Measurements from ENCODE around the gene SERINC5. TPM values are rescaled to one million over a fixed set of nuclear protein-coding genes. Genes with fewer than 3 reads are reported as not detected.
"Not testable (repeated sequence)": the region's sequence is repeated elsewhere in the genome, so short reads cannot be mapped to it uniquely, and the experiment has no call there.

SERINC5 gene
- 3.1 and 6.0 TPM in 2 replicates for total RNA-seq (2014; rRNA removed; shearing (Covaris generic))

DNA sequence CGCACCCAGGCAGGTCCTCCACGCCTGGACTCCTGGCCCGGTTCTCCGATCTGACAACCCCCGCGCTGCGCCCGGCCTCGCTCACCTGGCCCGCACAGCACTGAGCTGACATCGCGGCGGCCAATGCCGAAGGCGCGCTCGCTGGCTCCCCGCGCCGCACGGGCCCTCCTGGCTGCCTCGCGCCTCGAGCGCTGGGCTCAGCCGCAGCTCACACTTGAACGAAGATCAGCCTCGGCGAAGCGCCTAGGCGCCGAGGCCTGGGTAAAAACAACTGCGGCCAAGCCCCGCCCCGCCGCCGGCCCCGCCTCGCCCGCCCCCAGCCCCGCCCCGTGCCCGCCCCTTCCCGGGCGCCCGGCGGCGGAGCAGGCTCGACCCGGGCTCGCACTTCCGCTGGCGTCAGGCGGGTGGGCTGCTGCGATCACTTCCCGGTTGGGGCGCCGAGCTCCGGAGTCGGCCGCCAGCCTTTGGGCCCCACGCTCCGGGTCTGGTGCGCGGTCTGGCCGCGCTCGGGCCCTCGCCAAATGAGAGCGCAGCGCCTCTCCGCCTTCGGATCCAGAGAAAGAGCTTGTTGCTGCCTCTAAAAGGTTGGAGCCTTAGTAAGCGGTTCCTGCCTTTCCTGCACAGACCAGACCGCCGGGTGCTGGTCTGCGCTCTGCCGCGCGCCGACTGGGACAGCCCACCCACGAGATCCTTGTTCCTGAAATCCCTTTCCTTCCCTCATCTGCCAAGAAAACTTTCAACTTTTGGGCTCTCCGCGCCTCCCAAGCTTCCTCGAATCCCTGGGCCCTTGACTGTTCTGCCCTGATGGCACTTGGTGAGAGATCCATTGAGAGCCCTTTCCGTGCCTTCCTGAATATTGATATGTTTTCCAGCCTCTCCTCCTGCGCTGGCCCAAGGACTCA is at the start of gene SERINC5:
TSS of gene SERINC5 (minus strand) at position 238 of the 902 bp plus-strand sequence. CDS start at position 112, 126 bp downstream.
- in situ Hi-C loops (cut with HindIII; ENCODE audit: low sequenced_read_pairs) = no loop called here
- DNase-seq (ENCODE audit: low spot score) = peak; percentile 78

DNA sequence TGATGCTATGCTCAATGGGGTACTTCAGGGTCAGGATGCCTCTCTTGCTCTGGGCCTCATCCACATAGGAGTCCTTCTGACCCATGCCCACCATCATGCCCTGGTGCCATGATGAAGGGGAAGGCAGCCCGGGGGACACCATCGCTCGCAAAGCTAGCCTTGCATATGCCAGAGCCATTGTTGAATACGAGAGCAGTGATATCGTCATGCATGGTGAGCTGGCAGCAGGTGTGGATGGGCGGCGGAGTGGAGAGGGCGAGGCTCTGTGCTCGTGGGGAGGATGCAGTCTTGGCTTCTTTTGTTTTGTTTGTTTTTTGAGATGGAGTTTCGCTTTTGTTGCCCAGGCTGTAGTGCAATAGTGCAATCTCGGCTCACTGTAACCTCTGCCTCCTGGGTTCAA is 46.8 kb upstream of the SERINC5 start:
- in situ Hi-C loops (cut with HindIII; ENCODE audit: low sequenced_read_pairs) = no loop called here
- no peak for DNase-seq (ENCODE audit: low spot score)

DNA sequence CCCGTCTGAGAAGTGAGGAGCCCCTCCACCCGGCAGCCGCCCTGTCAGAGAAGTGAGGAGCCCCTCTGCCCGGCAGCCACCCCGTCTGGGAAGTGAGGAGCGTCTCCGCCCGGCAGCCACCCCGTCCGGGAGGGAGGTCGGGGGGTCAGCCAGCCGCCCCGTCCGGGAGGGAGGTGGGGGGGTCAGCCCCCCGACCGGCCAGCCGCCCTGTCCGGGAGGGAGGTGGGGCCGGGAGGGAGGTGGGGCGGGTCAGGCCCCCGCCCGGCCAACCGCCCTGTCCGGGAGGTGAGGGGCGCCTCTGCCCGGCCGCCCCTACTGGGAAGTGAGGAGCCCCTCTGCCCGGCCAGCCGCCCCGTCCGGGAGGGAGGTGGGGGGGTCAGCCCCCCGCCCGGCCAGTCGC is 45.5 kb upstream of the SERINC5 start:
- in situ Hi-C loops (cut with HindIII; ENCODE audit: low sequenced_read_pairs); DNase-seq (ENCODE audit: low spot score): not testable (repeated sequence)

DNA sequence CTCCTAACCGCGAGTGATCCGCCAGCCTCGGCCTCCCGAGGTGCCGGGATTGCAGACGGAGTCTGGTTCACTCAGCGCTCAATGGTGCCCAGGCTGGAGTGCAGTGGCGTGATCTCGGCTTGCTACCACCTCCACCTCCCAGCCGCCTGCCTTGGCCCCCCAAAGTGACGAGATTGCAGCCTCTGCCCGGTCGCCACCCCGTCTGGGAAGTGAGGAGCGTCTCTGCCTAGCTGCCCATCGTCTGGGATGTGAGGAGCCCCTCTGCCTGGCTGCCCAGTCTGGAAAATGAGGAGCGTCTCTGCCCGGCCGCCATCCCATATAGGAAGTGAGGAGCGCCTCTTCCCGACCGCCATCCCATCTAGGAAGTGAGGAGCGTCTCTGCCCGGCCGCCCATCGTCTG is 44.9 kb upstream of the SERINC5 start:
- DNase-seq (ENCODE audit: low spot score); in situ Hi-C loops (cut with HindIII; ENCODE audit: low sequenced_read_pairs): not testable (repeated sequence)

DNA sequence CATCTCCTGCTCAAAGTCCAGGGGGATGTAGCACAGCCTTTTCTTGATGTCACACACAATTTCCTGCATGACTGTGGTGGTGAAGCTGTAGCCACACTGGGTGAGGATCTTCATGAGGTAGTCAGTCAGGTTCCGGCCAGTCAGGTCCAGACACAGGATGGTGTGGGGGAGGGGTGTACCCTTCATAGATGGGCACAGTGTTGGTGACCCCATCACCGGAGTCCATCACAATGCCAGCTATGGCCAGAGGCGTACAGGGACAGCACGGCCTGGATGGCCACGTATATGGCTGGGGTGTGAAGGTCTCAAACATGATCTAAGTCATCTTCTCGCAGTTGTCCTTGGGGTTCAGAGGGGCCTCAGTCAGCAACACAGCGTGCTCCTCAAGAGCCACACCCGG is 44.3 kb upstream of the SERINC5 start:
- in situ Hi-C loops (cut with HindIII; ENCODE audit: low sequenced_read_pairs) = no loop called here

DNA sequence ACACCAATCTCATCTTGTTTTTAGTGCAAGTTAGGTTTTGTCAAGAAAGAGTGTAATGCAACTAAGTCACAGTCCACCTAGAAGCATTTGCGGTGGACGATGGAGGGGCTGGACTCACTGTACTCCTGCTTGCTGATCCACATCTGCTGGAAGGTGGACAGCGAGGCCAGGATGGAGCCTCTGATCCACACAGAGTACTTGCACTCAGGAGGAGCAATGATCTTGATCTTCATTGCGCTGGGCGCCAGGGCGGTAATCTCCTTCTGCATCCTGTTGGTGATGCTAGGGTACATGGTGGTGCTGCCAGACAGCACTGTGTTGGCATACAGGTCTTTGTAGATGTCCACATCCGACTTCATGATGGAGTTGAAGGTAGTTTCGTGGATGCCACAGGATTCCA is 43.8 kb upstream of the SERINC5 start:
- no peak for DNase-seq (ENCODE audit: low spot score)
- in situ Hi-C loops (cut with HindIII; ENCODE audit: low sequenced_read_pairs) = no loop called here

More for the DNA sequence above, 44.3 kb upstream of the SERINC5 start:
- no peak for DNase-seq (ENCODE audit: low spot score)

DNA sequence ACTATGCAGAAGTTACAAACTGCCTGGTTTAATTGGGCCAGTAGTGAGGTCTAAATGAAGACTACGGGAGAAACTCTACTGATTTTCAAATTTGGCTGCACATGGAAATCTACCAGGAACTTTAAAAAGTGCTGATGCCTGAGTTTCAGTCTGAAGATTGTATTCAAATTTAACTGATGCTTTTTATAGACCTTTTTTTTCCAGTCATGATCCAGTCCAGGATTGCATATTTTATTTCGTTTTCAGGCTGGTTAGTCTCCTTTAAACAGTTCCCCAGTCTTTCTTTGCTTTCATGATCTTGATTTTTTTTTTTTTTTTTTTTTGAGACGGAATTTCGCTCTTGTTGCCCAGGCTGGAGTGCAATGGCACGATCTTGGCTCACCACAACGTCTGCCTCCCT is 40.3 kb upstream of the SERINC5 start:
- in situ Hi-C loops (cut with HindIII; ENCODE audit: low sequenced_read_pairs) = no loop called here
- DNase-seq (ENCODE audit: low spot score) = no peak

DNA sequence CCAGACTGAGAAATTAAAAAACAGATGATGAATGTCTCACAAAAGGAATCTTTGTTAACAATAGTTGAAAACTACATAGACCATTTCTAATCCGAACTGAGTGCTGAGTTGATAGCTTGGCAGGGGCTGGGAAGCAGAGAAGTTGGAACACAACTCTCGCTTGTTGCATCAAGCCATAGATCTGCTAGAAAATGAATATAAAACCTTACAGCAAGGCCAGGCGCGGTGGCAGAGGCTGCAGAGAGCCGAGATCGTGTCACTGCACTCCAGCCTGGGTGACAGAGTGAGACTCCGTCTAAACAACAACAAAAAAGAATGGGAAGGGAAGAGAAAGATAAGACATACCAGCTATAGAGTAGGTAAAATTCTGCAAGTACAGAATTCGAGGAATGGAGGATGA is 35.9 kb upstream of the SERINC5 start:
- in situ Hi-C loops (cut with HindIII; ENCODE audit: low sequenced_read_pairs) = no loop called here
- no peak for DNase-seq (ENCODE audit: low spot score)

DNA sequence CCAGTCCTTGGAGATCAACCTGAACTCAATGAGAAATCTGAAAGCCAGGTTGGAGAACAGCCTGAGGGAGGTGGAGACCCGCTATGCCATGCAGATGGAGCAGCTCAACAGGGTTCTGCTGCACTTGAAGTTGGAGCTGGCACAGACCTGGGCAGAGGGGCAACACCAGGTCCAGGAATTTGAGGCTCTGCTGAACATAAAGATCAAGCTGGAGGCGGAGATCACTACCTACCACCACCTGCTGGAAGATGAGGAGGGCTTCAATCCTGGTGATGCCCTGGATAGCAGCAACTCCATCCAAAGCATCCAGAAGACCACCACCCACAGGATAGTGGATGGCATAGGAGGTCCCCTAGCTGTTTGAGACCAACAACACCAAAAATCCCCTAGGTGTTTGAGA is 33.5 kb upstream of the SERINC5 start:
- in situ Hi-C loops (cut with HindIII; ENCODE audit: low sequenced_read_pairs) = no loop called here
- no peak for DNase-seq (ENCODE audit: low spot score)

DNA sequence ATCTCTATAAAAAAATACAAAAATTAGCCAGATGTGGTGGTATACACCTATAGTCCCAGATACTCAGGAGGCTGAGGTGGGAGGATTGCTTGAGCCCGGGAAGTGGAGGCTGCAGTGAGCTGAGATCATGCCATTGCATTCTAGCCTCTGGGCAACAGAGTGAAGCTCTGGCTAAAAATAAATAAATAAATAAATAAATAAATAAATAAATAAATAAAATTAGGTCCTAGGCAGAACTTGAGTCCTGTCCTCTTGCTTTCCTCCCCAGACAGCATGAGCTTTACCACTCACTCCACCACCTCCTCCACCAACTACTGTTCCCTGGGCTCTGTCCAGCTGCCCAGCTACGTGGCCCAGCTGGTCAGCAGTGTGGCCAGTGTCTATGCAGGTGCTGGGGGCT is 32.3 kb upstream of the SERINC5 start:
- DNase-seq (ENCODE audit: low spot score) = no peak
- in situ Hi-C loops (cut with HindIII; ENCODE audit: low sequenced_read_pairs) = no loop called here

DNA sequence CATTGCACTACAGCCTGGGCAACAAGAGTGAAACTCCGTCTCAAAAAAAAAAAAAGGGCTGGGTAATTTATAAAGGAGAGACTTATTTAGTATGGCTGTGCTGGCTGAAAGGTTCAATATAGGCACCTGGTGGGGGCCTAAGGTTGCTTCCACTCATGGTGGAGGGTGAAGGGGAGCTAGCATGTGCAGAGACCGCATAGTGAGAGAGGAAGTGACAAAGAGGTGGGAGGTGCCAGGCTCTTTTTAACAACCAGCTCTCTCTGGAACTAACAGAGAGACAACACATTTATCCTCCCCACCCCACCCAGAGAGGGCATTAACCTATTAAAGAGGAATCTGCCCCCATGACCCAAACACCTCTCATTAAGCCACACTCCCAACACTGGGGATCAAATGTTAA is 28.9 kb upstream of the SERINC5 start:
- in situ Hi-C loops (cut with HindIII; ENCODE audit: low sequenced_read_pairs) = no loop called here
- no peak for DNase-seq (ENCODE audit: low spot score)

DNA sequence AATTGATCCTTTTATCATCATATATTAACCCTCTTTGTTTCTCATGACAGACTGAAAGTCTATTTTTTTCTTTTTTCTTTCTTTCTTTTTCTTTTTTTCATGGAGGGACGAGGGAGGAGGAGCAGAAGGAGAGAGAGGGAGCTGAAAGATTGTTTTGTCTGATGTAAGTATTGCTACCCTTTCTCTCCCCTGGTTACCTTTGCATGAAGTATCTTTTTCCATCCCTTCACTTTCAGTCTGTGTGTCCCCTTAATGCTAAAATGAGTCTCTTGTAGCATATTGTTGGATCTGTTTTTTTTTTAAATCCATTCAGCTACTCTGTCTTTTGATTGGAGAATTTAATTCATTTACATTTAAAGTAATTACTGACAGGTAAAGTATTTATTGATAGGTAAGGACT is 27.5 kb upstream of the SERINC5 start:
- in situ Hi-C loops (cut with HindIII; ENCODE audit: low sequenced_read_pairs) = no loop called here
- no peak for DNase-seq (ENCODE audit: low spot score)

DNA sequence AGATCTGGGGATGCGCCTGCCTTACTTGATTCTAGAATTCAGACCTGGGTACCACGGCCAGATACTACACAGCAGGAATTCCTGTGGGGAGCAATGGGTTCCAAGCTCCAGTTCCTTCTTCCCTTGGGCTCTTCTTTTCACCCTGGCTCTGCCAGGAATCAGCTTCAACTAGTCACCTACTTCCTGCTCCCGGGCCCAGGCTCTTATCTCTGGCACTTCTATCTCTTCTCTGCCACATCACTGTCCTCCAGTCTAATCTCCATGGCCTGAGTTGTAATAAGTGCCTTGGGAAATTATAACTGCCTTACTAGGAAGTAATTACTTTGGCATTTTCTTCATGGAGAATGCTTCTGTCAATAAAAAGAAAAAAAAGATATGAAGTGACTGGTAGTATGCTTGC is 26.2 kb upstream of the SERINC5 start:
- in situ Hi-C loops (cut with HindIII; ENCODE audit: low sequenced_read_pairs) = no loop called here
- no peak for DNase-seq (ENCODE audit: low spot score)

DNA sequence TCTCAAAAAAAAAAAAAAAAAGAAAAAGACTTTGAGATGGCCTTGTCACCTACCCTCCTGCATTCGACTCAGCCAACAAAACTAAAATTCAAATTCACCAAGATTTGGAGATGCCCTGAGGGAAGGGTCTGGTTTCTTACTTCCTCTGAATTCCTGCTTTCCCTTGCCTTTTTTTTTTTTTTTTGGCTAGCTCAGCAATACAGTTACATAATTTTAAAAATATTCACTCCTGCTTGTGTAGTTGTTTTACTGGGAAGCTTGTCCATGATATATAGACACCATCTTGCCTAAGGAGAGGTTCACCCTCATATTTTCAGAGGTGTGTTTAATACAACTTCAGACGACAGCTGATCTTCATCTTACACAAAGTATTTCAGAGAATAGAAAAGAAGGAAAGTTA is 21.3 kb upstream of the SERINC5 start:
- in situ Hi-C loops (cut with HindIII; ENCODE audit: low sequenced_read_pairs) = no loop called here
- no peak for DNase-seq (ENCODE audit: low spot score)

DNA sequence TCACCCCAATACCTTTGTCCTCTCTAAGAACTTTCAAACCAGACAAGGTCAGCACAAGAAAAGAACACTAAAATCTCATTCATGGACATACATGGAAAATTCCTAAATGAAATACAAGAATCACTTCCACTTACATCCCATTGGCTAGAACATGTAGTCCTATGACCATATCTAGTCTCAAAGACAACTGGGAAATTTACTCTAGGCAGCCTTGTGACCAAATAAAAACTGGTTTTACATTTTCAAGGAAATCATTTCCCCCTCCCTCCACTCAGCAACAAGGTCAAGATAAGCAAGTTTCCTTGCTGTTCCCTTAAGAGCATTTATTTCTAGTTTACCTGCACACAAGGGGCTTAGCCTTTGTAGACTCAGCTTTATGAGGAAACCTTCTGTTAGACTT is 20.3 kb upstream of the SERINC5 start:
- in situ Hi-C loops (cut with HindIII; ENCODE audit: low sequenced_read_pairs) = no loop called here
- DNase-seq (ENCODE audit: low spot score) = no peak

DNA sequence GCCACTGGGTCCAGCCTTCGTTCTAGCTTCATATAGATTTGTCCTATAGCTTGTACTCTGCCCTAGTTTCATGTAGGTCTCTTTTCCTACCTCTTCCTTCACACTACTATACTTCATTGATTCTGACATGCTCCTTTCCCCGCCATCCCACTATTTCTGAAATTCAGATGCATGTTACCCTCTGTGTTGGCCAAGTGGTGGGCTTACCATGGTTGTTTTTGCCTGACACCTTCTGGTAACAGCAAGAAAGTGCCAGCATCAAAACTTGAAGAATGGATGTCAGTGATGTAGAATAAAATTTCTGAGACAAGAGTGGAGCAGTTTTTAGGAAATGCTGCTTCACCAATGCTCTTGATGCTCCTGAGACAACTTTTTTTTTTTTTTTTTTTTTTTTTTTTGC is 19.5 kb upstream of the SERINC5 start:
- peak; percentile 35 for DNase-seq (ENCODE audit: low spot score)
- in situ Hi-C loops (cut with HindIII; ENCODE audit: low sequenced_read_pairs) = no loop called here

DNA sequence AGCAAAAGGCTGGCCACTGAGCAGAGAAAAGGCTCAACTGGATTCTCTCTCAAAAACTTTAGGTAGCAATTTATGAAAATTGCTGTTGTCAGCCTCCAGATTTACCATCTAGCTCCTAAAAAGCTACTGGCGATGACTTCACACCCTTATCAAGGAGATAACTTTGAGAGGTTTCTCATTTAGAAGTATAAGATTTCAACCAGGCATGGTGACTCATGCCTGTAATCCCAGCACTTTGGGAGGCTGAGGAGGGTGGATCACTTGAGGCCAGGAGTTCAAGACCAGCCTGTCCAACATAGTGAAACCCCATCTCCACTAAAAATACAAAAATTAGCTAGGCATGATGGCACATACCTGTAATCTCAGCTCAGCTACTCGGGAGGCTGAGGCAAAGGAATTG is 14.7 kb upstream of the SERINC5 start:
- in situ Hi-C loops (cut with HindIII; ENCODE audit: low sequenced_read_pairs) = not testable (repeated sequence)

DNA sequence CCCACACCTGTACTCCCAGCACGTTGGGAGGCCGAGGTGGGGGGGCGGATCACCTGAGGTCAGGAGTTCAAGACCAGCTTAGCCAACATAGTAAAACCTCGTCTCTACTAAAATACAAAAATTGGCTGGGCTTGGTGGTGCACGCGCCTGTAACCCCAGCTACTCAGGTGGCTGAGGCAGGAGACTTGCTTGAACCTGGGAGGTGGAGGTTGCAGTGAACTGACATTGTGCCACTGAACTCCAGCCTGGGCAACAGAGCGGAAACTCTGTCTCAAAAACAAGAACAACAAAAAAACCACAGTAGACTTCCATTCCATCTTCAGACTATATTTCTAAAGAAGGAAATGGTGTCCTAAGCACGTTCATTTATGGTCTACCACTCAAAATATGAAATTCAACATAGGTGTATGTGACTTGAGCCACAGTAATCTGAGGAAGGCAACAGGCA is 14.2 kb upstream of the SERINC5 start:
- no peak for DNase-seq (ENCODE audit: low spot score)
- in situ Hi-C loops (cut with HindIII; ENCODE audit: low sequenced_read_pairs) = no loop called here

More for the DNA sequence above, 14.7 kb upstream of the SERINC5 start:
- DNase-seq (ENCODE audit: low spot score) = not testable (repeated sequence)

DNA sequence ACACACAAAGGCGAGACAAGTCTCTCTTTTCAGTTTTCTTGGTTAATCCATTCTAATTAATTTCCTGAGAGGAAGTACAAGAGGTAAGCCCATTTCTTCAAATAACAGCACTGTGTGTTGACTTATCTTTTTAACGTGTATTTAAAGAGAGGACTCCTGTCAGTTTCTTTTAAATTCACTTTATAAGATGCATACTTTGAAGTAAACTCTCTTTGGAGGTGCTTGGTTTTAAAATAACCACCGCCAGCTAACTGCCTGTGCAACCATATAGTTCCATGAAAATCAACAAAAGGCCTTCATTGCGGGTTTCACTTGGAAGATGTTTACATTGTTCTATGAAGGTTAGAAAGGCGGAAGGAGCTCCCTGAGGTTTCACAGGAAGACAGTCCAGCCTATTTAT is 13.1 kb upstream of the SERINC5 start:
- in situ Hi-C loops (cut with HindIII; ENCODE audit: low sequenced_read_pairs) = no loop called here
- no peak for DNase-seq (ENCODE audit: low spot score)

DNA sequence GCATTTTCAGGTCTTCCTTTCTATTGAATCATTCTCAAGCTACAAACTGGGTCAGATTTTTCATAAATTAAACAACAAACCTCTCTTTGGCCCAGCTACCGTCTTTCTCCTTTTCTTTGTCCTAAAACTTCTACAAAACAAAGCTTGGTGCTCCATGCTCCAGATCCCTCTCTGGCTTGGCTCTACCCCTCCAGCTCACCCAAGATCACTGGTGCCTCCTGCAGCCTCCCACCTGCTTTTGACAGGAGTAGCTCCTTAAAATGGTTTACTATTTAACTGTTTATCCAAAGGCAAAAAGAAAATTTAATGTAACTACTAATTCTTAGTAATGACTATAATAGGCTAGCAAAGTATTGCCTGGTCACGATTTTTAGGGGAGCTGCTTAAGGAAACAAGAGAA is 10.7 kb upstream of the SERINC5 start:
- in situ Hi-C loops (cut with HindIII; ENCODE audit: low sequenced_read_pairs) = no loop called here
- DNase-seq (ENCODE audit: low spot score) = no peak

DNA sequence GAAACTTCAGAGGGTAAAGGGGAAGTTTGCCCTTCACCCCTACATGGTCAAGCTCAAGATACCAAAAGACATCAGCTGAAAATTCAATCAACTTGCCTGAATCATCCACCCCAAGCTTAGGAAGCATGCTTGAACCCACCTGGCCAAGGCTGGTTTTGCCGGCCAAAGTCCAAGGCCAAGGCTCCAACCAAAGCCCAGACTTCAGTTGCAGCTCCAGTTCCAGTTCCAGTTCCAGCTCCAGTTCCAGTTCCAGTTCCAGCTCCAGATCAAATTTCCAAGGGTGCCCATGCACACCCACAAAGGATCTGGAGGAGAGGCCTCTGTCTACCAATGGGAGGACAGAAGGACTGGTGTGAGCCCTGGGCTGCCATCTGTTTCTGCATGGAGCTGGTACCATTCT is 4.6 kb upstream of the SERINC5 start:
- in situ Hi-C loops (cut with HindIII; ENCODE audit: low sequenced_read_pairs) = no loop called here
- no peak for DNase-seq (ENCODE audit: low spot score)
